HL-60 (cell line): ENCODE results near the gene RINL.

Experiments used
- POLR2AphosphoS5 ChIP-seq: IDR thresholded peaks from 2 replicates; pipeline ENCODE4 v1.6.1; 2012; ENCODE audit warnings: low read depth
- TF ChIP-seq, protein P1 (sequence below): IDR thresholded peaks from one replicate; pipeline ENCODE4 v1.5.1; 2011; ENCODE audit warnings: low read length, control low read depth, inconsistent platforms; ENCODE audit not compliant: insufficient read depth
- TF ChIP-seq, protein P2 (sequence below): IDR thresholded peaks from 2 replicates; pipeline ENCODE4 v1.6.1; 2012; ENCODE audit warnings: low read depth; ENCODE audit not compliant: insufficient replicate concordance

DNA sequence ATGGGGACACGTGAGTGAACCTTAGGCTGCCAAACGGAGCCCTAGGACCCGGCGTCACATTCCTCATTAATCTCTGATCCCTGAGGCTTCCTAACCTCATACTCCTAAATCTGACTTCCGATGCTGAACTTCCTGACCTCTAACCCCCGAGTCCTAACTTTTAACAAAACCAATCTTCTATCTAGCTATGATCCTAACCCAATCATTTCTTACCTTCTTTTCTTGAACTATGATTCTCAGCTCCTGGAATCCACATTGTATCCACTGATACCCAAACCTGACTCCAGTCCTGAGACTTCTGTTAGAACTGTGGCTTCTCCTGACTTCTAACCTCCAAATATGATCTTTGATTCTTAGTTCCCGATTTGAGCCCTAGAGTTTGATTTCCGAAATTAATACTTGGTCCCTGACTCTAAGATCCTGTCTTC, 22.1 kb upstream of the RINL start:
- TF ChIP-seq, protein P1, sequence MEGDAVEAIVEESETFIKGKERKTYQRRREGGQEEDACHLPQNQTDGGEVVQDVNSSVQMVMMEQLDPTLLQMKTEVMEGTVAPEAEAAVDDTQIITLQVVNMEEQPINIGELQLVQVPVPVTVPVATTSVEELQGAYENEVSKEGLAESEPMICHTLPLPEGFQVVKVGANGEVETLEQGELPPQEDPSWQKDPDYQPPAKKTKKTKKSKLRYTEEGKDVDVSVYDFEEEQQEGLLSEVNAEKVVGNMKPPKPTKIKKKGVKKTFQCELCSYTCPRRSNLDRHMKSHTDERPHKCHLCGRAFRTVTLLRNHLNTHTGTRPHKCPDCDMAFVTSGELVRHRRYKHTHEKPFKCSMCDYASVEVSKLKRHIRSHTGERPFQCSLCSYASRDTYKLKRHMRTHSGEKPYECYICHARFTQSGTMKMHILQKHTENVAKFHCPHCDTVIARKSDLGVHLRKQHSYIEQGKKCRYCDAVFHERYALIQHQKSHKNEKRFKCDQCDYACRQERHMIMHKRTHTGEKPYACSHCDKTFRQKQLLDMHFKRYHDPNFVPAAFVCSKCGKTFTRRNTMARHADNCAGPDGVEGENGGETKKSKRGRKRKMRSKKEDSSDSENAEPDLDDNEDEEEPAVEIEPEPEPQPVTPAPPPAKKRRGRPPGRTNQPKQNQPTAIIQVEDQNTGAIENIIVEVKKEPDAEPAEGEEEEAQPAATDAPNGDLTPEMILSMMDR: no peak
- no peak for TF ChIP-seq POLR2AphosphoS5
- TF ChIP-seq, protein P2, sequence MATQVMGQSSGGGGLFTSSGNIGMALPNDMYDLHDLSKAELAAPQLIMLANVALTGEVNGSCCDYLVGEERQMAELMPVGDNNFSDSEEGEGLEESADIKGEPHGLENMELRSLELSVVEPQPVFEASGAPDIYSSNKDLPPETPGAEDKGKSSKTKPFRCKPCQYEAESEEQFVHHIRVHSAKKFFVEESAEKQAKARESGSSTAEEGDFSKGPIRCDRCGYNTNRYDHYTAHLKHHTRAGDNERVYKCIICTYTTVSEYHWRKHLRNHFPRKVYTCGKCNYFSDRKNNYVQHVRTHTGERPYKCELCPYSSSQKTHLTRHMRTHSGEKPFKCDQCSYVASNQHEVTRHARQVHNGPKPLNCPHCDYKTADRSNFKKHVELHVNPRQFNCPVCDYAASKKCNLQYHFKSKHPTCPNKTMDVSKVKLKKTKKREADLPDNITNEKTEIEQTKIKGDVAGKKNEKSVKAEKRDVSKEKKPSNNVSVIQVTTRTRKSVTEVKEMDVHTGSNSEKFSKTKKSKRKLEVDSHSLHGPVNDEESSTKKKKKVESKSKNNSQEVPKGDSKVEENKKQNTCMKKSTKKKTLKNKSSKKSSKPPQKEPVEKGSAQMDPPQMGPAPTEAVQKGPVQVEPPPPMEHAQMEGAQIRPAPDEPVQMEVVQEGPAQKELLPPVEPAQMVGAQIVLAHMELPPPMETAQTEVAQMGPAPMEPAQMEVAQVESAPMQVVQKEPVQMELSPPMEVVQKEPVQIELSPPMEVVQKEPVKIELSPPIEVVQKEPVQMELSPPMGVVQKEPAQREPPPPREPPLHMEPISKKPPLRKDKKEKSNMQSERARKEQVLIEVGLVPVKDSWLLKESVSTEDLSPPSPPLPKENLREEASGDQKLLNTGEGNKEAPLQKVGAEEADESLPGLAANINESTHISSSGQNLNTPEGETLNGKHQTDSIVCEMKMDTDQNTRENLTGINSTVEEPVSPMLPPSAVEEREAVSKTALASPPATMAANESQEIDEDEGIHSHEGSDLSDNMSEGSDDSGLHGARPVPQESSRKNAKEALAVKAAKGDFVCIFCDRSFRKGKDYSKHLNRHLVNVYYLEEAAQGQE: no peak
